GM21360 (cell line): ENCODE data around the gene ELMO3.

Experiments used
- ATAC-seq: cut with Tn5 transposase; IDR thresholded peaks from one replicate; pipeline ENCODE4 v1.9.1; 2021; ENCODE audit warnings: mild to moderate bottlenecking, moderate library complexity; ENCODE audit not compliant: unreplicated experiment

The ELMO3 gene

GRCh38 chr16:67181346-67181745, 17.6 kb upstream of the ELMO3 start:
- no peak for ATAC-seq

- no peak for ATAC-seq
These were observed 16.6 kb upstream of the ELMO3 start for GRCh38 chr16:67182288-67182687.

GRCh38 chr16:67183284-67183626, 15.7 kb upstream of the ELMO3 start:
- ATAC-seq, result no peak

GRCh38 chr16:67183627-67184452, 15.1 kb upstream of the ELMO3 start, which contains the start of gene MATCAP1:
TSS of gene MATCAP1 (minus strand) at chr16:67183963. CDS start at chr16:67180610, 3,353 bp downstream.
- peak; percentile 90 for ATAC-seq

GRCh38 chr16:67184453-67184994, 14.4 kb upstream of the ELMO3 start:
- ATAC-seq, result no peak

GRCh38 chr16:67184995-67185650, 13.8 kb upstream of the ELMO3 start:
- ATAC-seq, result no peak

GRCh38 chr16:67185651-67186134, 13.2 kb upstream of the ELMO3 start:
- no peak for ATAC-seq

- ATAC-seq, result no peak
These were observed 12.4 kb upstream of the ELMO3 start for GRCh38 chr16:67186550-67186950.

- no peak for ATAC-seq
These were observed 11.6 kb upstream of the ELMO3 start for GRCh38 chr16:67187175-67187890.

- ATAC-seq, result no peak
These were observed 10.6 kb upstream of the ELMO3 start for GRCh38 chr16:67188323-67188722.

- ATAC-seq, result no peak
These were observed 10.1 kb upstream of the ELMO3 start for GRCh38 chr16:67188798-67189197.

GRCh38 chr16:67190041-67190440, 8.9 kb upstream of the ELMO3 start, which contains the start of gene EXOC3L1:
TSS of gene EXOC3L1 (minus strand) at chr16:67190136. CDS start at chr16:67189676, 460 bp downstream.
- no peak for ATAC-seq

GRCh38 chr16:67190448-67191399, 8.2 kb upstream of the ELMO3 start:
- no peak for ATAC-seq

- ATAC-seq, result no peak
These were observed 7.4 kb upstream of the ELMO3 start for GRCh38 chr16:67191411-67191994.

- peak; percentile 83 for ATAC-seq
These were observed 6.8 kb upstream of the ELMO3 start, which contains the start of gene E2F4 for GRCh38 chr16:67191995-67192681. TSS of gene E2F4 (plus strand) at chr16:67192155. CDS start at chr16:67192228, 73 bp downstream.

GRCh38 chr16:67192781-67193361, 6.1 kb upstream of the ELMO3 start:
- ATAC-seq, result no peak

GRCh38 chr16:67193536-67193935, 5.4 kb upstream of the ELMO3 start:
- no peak for ATAC-seq

- ATAC-seq, result no peak
These were observed 4.7 kb upstream of the ELMO3 start for GRCh38 chr16:67194260-67194659.

- ATAC-seq, result no peak
These were observed 3.3 kb upstream of the ELMO3 start for GRCh38 chr16:67195676-67196075.
